IPS-18a (cell line): ENCODE measurements around the gene CCT7.

Source experiments
- H3K27ac ChIP-seq: one replicate; pipeline ENCODE4 v1.5.1; 2013; ENCODE audit warnings: low read length
- H3K27me3 ChIP-seq: one replicate; pipeline ENCODE4 v1.6.1; 2013; ENCODE audit warnings: mild to moderate bottlenecking, low read length; ENCODE audit not compliant: control insufficient read depth, insufficient read depth
- H3K36me3 ChIP-seq: one replicate; pipeline ENCODE4 v1.6.1; 2013; ENCODE audit warnings: low read depth, low read length; ENCODE audit not compliant: control insufficient read depth
- H3K4me1 ChIP-seq: one replicate; pipeline ENCODE4 v1.6.1; 2013; ENCODE audit warnings: low read depth, low read length; ENCODE audit not compliant: control insufficient read depth
- H3K4me3 ChIP-seq: one replicate; pipeline ENCODE4 v1.5.1; 2013; ENCODE audit warnings: low read length
- H3K9ac ChIP-seq: one replicate; pipeline ENCODE4 v1.6.1; 2013; ENCODE audit warnings: mild to moderate bottlenecking, low read length, moderate library complexity
- H3K9me3 ChIP-seq: one replicate; pipeline ENCODE4 v1.6.1; 2013; ENCODE audit warnings: low read depth, low read length; ENCODE audit not compliant: control insufficient read depth

CCT7 gene

GRCh38 chr2:73212098-73212447 is 22.0 kb upstream of the CCT7 start:
- no peaks in the 10 kb centered on the region for H3K9me3 ChIP-seq
- H3K4me1 ChIP-seq = peaks cover 8% of the 10 kb centered on the region
- no peaks in the 10 kb centered on the region for H3K36me3 ChIP-seq
- H3K27me3 ChIP-seq = peaks cover 9% of the 10 kb centered on the region
- H3K27ac ChIP-seq = no peak overlapping the region
- no peak overlapping the region for H3K9ac ChIP-seq
- H3K4me3 ChIP-seq = no peak overlapping the region

DNA sequence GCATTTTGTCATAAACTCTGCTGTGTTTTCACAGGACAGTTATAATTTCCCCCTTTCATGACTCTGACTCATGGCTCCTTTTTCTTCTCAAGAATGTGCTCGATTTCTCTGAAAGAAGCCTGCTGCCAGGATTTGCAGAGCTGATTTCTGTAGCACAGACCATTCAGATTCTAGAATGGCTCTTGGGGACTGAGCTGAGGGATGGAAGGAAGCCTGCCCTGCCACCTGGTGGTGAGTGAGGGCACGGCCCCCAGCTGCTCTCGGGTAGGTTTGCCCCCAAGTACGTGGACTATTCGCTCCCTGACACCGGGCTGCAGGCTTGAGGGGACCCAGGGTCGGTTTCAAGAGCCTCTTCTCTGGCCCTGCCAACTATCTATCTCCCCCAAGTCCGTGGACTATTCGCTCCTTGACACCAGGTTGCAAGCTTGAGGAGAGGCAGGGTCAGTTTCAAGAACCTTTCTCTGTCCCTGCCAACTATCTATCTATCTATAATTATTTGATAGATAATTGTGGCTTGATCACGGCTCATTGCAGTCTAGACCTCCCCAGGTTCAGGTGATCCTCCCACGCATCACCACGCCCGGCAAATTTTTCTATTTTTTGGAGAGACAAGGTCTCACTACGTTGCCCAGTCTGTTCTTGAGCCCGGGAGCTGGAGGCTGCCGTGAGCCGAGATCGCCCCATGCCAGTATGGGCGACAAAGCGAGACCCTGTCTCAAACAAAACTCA is 21.5 kb upstream of the CCT7 start:
- Histone ChIP-seq H3K9me3 (no peaks in the 10 kb centered on the region), H3K27ac (no peak overlapping the region), H3K36me3 (no peaks in the 10 kb centered on the region), H3K4me3 (no peak overlapping the region), H3K9ac (no peak overlapping the region), H3K27me3 (peaks cover 9% of the 10 kb centered on the region), H3K4me1 (peaks cover 8% of the 10 kb centered on the region)

- peaks cover 8% of the 10 kb centered on the region for H3K4me1 ChIP-seq
- H3K27ac ChIP-seq = no peak within 1 kb of the TSS
- H3K4me3 ChIP-seq = peak within 1 kb of the TSS; percentile 74
- H3K9ac ChIP-seq = peak within 1 kb of the TSS; percentile 78
- H3K27me3 ChIP-seq = peaks cover 9% of the 10 kb centered on the region
- no peaks in the 10 kb centered on the region for H3K9me3 ChIP-seq
- H3K36me3 ChIP-seq = no peaks in the 10 kb centered on the region
These were observed 19.7 kb upstream of the CCT7 start, which contains the start of gene SMYD5 for GRCh38 chr2:73214120-73215035. TSS of gene SMYD5 (plus strand) at chr2:73214245. CDS start at chr2:73214267, 22 bp downstream.

DNA sequence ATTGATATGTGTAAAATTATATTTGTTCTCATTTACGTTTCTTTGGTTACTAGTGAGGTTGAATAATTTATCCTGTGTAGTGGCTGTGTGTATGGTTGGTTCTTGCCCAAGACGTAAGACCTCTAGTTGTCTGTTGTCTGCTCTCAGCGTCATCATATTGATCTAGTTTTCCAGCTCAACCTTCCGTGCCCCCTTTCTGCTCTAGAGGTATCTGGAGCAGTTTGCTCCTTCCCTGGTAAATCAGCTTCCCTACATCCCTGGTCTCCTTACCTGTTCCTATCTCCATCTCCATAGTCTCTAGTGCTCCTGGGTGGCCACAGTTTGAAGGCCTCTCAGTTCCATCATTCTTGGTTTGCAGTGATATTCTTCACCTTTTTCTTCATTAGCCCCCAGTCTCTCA is 18.9 kb upstream of the CCT7 start:
- H3K9me3 ChIP-seq = no peaks in the 10 kb centered on the region
- peaks cover 8% of the 10 kb centered on the region for H3K4me1 ChIP-seq
- H3K9ac ChIP-seq = peak overlapping the region; percentile 78
- no peak overlapping the region for H3K27ac ChIP-seq
- H3K36me3 ChIP-seq = no peaks in the 10 kb centered on the region
- peaks cover 9% of the 10 kb centered on the region for H3K27me3 ChIP-seq
- peak overlapping the region; percentile 74 for H3K4me3 ChIP-seq

- Histone ChIP-seq H3K27me3 (peaks cover 9% of the 10 kb centered on the region), H3K9ac (no peak overlapping the region), H3K4me3 (no peak overlapping the region), H3K27ac (no peak overlapping the region), H3K4me1 (peaks cover 8% of the 10 kb centered on the region), H3K36me3 (peaks cover 12% of the 10 kb centered on the region), H3K9me3 (no peaks in the 10 kb centered on the region)
These were observed 16.9 kb upstream of the CCT7 start for GRCh38 chr2:73217160-73217559.

GRCh38 chr2:73217826-73218225 is 16.3 kb upstream of the CCT7 start:
- H3K36me3 ChIP-seq = peaks cover 19% of the 10 kb centered on the region
- H3K9ac ChIP-seq = no peak overlapping the region
- H3K27me3 ChIP-seq = peaks cover 6% of the 10 kb centered on the region
- H3K9me3 ChIP-seq = no peaks in the 10 kb centered on the region
- H3K4me3 ChIP-seq = no peak overlapping the region
- H3K4me1 ChIP-seq = peaks cover 8% of the 10 kb centered on the region
- H3K27ac ChIP-seq = no peak overlapping the region

DNA sequence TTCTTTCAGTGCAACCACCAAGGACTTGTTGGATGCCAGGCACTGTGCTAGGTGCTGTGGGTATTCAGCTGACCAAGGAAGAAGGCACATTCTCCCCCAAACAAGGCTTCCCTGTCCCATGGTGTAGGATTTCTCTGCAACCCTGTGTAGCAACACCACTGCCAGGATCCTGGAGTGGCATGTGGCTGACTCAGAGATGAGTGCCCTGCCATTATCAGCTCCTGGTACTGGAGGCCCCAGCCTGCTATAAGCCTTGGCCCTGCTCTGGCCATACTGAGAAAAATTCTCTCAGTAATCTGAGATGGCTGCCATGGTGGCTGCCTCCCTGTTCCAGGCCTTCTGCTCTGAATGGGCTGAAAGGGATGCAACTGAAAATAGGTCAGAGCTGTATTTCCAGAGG is 15.8 kb upstream of the CCT7 start:
- peaks cover 1% of the 10 kb centered on the region for H3K27me3 ChIP-seq
- H3K36me3 ChIP-seq = peaks cover 24% of the 10 kb centered on the region
- no peak overlapping the region for H3K27ac ChIP-seq
- H3K9ac ChIP-seq = no peak overlapping the region
- no peak overlapping the region for H3K4me3 ChIP-seq
- no peaks in the 10 kb centered on the region for H3K9me3 ChIP-seq
- H3K4me1 ChIP-seq = peaks cover 8% of the 10 kb centered on the region

DNA sequence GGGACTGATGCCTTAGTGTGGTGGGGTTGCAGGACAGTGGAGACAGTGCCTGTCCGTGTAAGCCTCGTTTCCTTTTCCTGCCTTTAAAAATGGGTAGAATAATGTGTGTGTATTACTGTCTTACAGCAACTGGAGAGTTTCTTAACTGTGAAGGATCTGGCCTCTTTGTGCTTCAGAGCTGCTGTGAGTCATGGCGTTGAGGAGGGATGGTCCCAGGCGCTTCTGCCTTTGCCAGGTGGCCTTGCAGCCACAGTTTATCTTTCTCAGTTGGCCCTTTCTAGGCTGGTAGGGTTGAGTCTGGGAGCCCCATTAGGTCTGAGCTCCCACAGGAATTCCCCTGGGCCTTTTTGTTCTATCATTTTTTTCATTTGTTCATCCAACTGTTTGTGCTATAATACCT is 10.3 kb upstream of the CCT7 start:
- no peaks in the 10 kb centered on the region for H3K27me3 ChIP-seq
- H3K9me3 ChIP-seq = no peaks in the 10 kb centered on the region
- H3K9ac ChIP-seq = no peak overlapping the region
- peaks cover 50% of the 10 kb centered on the region for H3K36me3 ChIP-seq
- H3K4me3 ChIP-seq = no peak overlapping the region
- no peaks in the 10 kb centered on the region for H3K4me1 ChIP-seq
- no peak overlapping the region for H3K27ac ChIP-seq

DNA sequence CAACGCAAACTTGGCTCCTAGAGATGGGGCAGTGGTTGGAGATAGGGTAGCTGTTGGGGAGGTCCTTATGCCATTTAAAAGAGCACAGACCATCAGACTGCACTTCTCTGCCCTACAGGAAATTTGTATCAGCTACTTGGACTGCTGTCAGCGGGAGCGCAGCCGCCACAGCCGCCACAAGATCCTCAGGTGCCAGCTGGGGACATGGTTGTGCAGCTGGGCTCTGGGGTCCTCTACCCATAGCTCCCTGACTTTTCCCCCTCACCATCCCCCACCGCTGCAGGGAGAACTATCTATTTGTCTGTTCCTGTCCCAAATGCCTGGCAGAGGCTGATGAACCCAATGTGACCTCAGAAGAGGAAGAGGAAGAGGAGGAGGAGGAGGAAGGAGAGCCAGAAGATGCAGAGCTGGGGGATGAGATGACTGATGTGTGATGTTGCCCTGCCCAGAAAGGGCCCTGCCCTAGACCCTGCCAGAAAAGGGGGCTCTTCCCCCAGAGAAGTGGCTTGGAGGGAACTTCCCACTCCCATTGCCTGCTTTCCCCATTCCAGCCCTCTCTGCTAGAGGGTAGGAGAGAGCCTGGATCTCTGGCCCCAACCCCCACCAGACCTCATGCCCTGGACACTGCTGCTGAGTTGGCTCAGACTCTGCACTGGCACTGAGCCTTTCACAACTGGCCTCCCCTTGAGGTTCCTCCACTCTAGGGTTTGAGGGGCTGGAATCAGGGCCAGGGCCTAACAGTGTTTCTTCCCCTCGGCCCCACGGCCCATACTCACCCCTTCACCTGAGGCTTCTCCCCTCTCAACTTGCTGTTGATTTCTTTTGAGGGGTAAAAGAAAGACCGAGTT is 8.4 kb upstream of the CCT7 start:
- no peaks in the 10 kb centered on the region for H3K9me3 ChIP-seq
- H3K4me3 ChIP-seq = no peak overlapping the region
- peaks cover 50% of the 10 kb centered on the region for H3K36me3 ChIP-seq
- H3K27me3 ChIP-seq = no peaks in the 10 kb centered on the region
- no peak overlapping the region for H3K9ac ChIP-seq
- H3K27ac ChIP-seq = no peak overlapping the region
- H3K4me1 ChIP-seq = no peaks in the 10 kb centered on the region

GRCh38 chr2:73227086-73227485 is 7.0 kb upstream of the CCT7 start:
- peaks cover 38% of the 10 kb centered on the region for H3K36me3 ChIP-seq
- H3K4me3 ChIP-seq = no peak overlapping the region
- H3K27ac ChIP-seq = no peak overlapping the region
- H3K4me1 ChIP-seq = no peaks in the 10 kb centered on the region
- no peak overlapping the region for H3K9ac ChIP-seq
- no peaks in the 10 kb centered on the region for H3K9me3 ChIP-seq
- H3K27me3 ChIP-seq = no peaks in the 10 kb centered on the region

DNA sequence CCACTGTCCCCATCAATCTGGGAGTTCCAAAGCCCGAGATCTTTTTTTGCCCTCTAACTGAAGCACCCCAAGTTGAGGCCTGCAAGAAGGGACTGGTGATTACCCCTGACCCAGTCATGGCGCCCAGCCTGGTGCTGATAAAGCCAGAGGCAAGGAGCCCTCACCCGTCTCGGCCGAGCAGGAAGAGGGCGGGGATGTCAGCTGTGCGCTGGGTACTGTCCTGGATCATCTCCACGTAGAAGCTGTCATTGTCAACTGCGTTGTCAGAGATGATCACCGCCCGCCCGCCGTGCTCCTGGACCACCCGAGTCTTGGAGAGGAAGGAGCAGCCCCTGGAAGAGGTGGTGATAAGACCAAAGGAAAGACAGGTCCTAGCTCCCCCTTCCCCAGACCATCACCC is 5.5 kb upstream of the CCT7 start:
- no peaks in the 10 kb centered on the region for H3K9me3 ChIP-seq
- H3K27me3 ChIP-seq = no peaks in the 10 kb centered on the region
- peaks cover 23% of the 10 kb centered on the region for H3K36me3 ChIP-seq
- H3K9ac ChIP-seq = no peak overlapping the region
- H3K4me1 ChIP-seq = no peaks in the 10 kb centered on the region
- H3K4me3 ChIP-seq = no peak overlapping the region
- H3K27ac ChIP-seq = no peak overlapping the region
